GM13977 (cell line): ENCODE measurements around the gene NRIP2.
A peak's percentile ranks its signal among the peaks of the same experiment; 100 is the strongest.

Experiments used
- DNase-seq: peaks from one replicate; pipeline ENCODE4 v3.0.0; 2012; ENCODE audit warnings: low spot score
- CTCF ChIP-seq: IDR thresholded peaks from 2 replicates; pipeline ENCODE4 v1.5.1; 2012; ENCODE audit warnings: mild to moderate bottlenecking, control low read depth; ENCODE audit not compliant: insufficient read depth; ENCODE audit errors: extremely low read depth, missing control alignments
- in situ Hi-C: fragments of 300-500 bp; cut with MboI; formaldehyde crosslinking; loops from one replicate; pipeline ENCODE4 v1.12.0; 2022; ENCODE audit warnings: low sequenced_read_pairs, low pct_unique_long_range_greater_than_20kb, mixed read lengths, inconsistent platforms; ENCODE audit not compliant: unreplicated experiment

Gene NRIP2

GRCh38 chr12:2794191-2794735 is 40.6 kb downstream of the NRIP2 start:
- TF ChIP-seq CTCF, result no peak
- in situ Hi-C loops, result no loop called here
- DNase-seq, result peak; percentile 60

- in situ Hi-C loops, result no loop called here
- TF ChIP-seq CTCF, result no peak
- no peak for DNase-seq
These were observed 41.3 kb downstream of the NRIP2 start for GRCh38 chr12:2793561-2793960.

- DNase-seq, result no peak
- no peak for TF ChIP-seq CTCF
- in situ Hi-C loops, result no loop called here
These were observed 41.9 kb downstream of the NRIP2 start for GRCh38 chr12:2792671-2793500.

GRCh38 chr12:2791089-2791488 is 43.7 kb downstream of the NRIP2 start:
- DNase-seq, result no peak
- no peak for TF ChIP-seq CTCF
- in situ Hi-C loops, result no loop called here

GRCh38 chr12:2785017-2785416 is 49.8 kb downstream of the NRIP2 start:
- DNase-seq, result no peak
- in situ Hi-C loops, result no loop called here
- no peak for TF ChIP-seq CTCF

GRCh38 chr12:2783936-2784600 is 50.8 kb downstream of the NRIP2 start:
- in situ Hi-C loops, result no loop called here
- peak; percentile 78 for TF ChIP-seq CTCF
- peak; percentile 66 for DNase-seq
